Right ventricle myocardium superior (tissue), 1 donor: ENCODE measurements around the gene UBE2U. TPM values are rescaled to one million over a fixed set of nuclear protein-coding genes. Genes with fewer than 3 reads are reported as not detected.
A peak's percentile ranks its signal among the peaks of the same experiment; 100 is the strongest.

Source experiments
- ATAC-seq: fragments of 200-7000 bp; cut with Tn5 transposase; one replicate; pipeline ENCODE4 v1.9.1; 2020; ENCODE audit warnings: mild to moderate bottlenecking; ENCODE audit not compliant: poor library complexity
- DNase-seq: peaks from one replicate; pipeline ENCODE4 v3.0.0-alpha.2; 2020
- intact Hi-C: fragments of 100-400 bp; cut with DNase I; formaldehyde crosslinking; loops from one replicate; pipeline ENCODE4 v1.11.2; 2022
- long read RNA-seq: library from polyadenylated mRNA; unstranded; transcript quantifications from one replicate; pipeline ENCODE4 v2.0.0, GENCODE V29; 2021
- total RNA-seq: library from RNA; stranded (reverse); fragmentation: NEBNext Ultra II Directional; extraction: Animal tissue kit (Norgen Biotek cat#: 25700); gene quantifications from one replicate; pipeline ENCODE4 v1.2.1, GENCODE V29; 2021
- donor health status: DM: no; HTN: yes; CAD: no; lungs with severe emphysema.

The UBE2U gene, protein sequence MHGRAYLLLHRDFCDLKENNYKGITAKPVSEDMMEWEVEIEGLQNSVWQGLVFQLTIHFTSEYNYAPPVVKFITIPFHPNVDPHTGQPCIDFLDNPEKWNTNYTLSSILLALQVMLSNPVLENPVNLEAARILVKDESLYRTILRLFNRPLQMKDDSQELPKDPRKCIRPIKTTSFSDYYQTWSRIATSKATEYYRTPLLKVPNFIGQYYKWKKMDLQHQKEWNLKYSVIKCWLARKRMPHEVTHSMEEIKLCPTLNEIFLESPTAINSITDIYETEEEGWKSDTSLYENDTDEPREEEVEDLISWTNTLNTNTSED
- total RNA-seq, result 1.2 TPM
- long read RNA-seq, result 0 reads

DNA sequence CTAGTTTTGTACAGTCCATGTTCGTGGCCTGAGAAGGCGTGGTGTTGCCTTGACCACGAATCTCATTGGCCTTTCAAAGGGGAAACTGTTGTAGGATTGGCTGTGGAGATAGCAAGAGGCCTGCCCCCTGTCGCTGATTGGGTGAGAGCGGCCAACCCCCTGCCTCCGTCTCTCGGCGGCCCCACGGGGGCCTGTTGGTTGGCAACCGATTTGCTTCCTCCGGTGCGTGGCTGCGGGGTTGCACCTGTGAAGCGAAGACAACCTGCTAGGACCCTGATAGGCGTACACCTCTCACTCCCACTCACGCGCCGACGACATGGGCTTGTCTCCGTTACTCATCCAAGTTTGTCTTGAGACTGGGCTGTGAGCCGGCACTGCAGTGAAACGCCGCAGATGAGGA is at the start of gene UBE2U:
Gene UBE2U, plus strand, starts transcription at position 204 of the 400 bp plus-strand sequence. CDS start 428 bp downstream, outside the sequence.
- ATAC-seq (no peak), DNase-seq (no peak)
- intact Hi-C loops, result no loop called here

DNA sequence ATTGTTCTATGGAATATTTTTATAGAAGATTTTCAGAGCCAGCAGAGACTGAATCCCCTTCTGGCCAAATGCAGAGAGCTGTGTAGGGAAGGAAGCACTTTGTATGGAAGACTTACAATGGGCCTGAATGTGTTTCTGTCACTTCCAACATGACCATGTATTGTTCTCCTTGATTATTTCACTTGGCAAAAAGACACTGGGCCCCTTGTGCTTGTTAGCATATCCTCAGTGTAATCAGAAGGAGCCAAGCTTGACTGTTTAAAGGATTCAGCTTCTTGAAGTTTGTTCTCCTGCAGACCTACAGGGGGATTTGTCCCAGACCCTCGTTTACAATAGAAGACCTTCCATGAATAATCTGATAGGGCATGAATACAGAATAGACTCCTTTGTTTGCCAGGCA is 48.1 kb upstream of the UBE2U start:
- no peak for DNase-seq
- intact Hi-C loops, result no loop called here
- no peak for ATAC-seq

DNA sequence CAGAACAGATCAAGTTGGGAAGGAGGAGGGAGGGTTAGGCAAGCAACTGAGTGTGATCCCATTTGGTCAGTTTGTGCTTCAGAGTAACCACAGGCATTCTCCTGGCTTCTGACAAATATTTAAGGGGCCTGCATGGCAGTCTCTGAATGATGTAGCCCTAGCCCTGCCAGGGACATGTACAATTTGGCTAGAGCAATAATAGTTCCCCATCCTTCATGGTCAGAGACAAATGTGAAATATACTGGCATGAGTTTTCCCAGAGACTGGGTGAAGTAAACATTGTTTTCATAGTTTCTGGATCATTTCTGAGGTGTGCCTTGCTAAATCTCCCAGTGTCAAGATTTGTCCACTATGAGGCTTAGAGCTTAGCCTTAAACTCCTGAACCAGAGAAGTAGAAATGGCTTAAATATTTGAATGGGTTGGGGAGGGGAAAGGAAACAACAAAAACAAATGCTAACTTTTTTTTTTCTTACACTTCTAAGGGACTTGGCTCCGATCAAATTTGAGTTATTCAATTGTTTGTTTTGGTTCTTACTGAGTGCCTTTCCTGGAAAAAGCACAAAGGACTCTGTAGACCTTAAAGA is 42.0 kb upstream of the UBE2U start:
- no peak for ATAC-seq

DNA sequence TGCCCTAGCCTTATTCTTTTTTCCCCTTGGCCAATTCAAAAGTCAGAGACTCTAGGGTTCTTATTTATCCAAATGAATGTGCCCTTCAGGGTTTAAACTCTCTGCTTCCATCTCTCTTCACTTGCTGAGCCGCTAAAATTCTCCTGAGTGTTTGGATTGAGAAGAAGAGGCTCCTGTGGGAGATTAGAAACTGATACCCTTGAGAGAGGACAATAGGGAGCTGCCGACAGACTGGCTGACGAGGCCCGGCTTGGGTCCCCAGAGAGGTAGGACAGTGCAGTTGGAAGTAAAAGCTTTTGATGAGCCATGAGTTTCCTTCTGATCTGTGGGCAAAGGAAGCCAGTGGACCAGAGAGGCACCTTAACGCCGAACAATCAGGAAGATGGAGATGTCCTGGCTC is 41.3 kb upstream of the UBE2U start:
- intact Hi-C loops, result no loop called here
- ATAC-seq, result no peak
- DNase-seq, result no peak

More for the DNA sequence above, 42.0 kb upstream of the UBE2U start:
- no peak for DNase-seq
- intact Hi-C loops, result no loop called here

DNA sequence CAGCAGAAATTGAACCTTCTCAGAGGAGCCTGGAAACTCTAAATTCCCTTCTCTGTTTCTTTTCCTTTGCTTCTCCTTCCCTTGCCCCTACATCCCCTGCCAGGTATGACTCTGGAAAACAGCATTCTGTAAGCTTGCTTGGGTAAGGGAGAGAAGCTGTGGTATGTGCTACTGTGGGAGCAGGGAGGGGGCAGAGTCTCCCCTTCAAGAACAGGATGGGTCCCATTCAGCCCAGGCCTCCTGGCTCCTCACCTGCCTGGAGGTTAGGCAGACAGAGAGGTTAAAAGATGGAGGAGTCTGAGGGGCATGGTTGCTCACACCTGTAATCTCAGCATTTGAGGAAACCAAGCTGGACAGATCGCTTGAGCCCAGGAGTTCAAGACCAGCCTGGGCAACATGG is 40.6 kb upstream of the UBE2U start:
- DNase-seq (no peak), ATAC-seq (no peak)
- intact Hi-C loops, result no loop called here

DNA sequence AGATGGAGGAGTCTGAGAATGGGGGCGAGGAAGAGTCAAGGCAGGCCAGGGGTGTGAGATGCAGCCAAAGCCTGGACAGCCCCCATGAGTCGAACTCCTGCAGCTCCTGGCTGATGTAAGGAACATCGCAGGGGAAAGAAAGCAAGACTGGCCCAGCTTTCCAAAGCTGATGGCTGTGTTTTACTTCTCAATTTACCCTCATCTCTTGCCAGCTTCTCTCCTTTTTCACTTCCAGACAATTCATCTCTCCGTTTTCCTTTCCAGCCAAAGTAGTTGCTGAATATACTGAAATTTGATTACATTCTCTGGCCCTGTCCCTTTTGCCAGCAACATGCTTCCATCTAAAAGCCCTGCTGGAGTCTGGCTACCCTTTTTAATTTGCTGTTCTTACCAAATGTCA is 40.0 kb upstream of the UBE2U start:
- intact Hi-C loops, result no loop called here
- ATAC-seq, result peak; percentile 43

DNA sequence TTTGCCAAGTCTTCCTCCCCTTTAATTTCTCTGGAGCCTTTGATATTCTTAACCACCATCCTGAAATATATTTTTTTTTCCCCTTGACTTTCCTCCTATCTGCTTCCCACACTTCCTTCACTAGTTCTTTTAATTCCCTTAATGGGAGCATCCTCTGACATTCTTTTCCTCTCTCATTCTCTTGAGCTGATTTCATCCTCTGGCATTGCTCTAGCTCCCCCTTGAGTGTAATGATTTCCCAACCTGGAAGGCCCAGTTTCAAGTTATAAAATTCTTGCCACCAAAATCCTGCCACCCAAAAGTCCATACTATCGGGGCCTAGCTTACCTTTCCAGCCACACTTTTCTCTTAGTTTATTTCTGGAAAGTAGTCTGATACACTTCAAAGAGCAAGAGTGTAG is 39.5 kb upstream of the UBE2U start:
- DNase-seq (no peak), ATAC-seq (peak; percentile 72)
- intact Hi-C loops, result no loop called here

More for the DNA sequence above, 40.0 kb upstream of the UBE2U start:
- DNase-seq, result no peak

DNA sequence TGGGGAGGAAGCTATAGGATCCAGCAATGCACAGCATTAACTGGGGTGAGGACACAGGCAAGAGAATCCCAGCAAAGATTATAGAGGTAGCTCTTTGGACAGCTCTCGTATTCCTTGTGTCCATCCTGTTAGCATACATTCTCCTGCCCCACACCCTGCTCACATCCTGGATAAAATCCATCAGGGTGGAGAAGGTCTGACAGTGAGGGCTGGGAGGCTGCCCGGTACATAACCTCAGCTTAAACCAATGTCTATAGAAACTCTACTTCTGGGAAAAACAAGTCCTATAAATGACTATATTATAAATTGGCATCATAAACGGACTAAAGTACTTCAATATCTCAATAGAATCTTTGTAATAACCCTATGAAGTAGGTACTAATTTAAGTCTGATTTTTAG is 36.8 kb upstream of the UBE2U start:
- DNase-seq (no peak), ATAC-seq (no peak)
- intact Hi-C loops, result no loop called here

DNA sequence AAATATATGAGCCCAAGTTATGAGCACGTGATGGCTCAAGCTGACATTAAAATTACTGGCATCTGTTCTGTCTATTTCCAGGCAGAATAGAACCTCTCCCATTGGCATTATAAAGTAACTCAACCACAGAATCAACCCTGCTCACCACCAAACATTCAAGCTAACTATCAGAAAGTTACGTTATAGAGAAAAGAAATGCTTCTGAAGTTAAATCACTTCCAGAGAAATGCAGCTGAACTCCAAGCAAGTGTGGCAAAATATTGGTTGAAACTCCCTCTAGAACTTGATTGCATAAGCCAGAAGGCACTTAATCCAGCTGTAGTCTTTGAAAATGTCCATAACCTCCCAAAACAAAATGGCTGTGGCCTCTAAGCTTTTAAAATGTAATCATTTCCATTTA is 36.2 kb upstream of the UBE2U start:
- ATAC-seq, result no peak
- intact Hi-C loops, result no loop called here
- DNase-seq, result no peak

DNA sequence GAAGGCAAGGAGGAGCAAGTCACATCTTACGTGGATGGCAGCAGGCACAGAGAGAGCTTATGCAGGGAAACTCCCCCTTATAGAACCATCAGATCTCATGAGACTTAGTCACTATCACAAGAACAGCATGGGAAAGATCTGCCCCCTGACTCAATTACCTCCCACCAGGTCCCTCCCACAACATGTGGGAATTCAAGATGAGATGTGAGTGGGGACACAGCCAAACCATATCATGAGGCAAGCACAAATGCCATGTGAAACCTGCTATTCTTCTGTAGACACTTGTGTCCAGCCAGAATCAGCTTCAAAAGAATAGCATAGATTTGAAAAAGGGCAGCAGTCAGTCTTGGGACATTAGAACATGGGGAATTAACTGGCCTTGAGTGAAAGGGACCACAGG is 32.2 kb upstream of the UBE2U start:
- no peak for DNase-seq
- ATAC-seq, result no peak
- intact Hi-C loops, result no loop called here

DNA sequence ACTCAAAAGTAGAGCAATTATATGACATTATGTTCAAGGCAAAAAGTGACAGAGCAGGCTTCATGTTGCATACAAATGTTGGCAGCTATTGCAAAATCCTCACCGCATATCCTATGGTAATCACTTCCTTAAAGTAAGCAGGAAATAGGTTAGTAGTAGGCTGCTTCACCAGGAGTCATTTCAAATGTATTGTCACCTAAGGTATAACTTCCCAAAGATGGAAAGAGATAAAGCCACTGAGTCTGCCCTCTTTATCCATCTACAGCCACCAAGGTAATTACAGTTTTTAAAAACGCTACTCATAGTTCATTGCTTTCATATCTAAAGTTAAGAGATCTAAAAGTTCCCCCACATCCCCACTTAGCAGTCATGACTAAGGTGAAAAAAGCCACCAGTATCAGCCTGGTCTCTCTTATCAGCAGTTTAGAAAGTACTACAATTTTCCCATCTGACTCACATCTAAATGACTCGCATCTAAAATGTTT is 31.6 kb upstream of the UBE2U start:
- ATAC-seq (no peak), DNase-seq (no peak)
- intact Hi-C loops, result no loop called here

DNA sequence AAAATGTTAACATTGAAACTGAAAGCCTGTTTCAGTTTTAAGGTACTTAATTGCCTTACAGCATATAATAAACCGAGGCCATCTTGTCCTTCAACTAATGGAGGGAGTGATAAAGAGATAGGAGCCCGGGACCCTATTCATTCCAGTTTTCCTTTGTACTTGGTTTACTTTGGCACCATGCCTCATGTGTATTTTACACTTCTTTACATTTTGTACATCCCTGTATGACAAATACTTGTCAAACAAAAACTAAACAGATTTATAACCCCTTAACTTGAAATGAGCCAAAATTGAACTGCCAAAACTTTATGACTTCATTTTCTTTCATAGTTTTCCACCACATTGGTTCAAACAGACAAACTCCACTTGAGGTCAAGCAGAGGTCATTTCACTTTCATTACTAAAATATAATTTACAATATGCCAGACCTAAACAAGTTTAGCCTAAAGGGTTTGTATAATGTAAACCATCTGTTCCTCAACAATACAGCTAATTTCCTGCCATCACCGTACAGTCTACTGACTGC is 30.9 kb upstream of the UBE2U start:
- intact Hi-C loops, result no loop called here
- ATAC-seq (no peak), DNase-seq (no peak)

DNA sequence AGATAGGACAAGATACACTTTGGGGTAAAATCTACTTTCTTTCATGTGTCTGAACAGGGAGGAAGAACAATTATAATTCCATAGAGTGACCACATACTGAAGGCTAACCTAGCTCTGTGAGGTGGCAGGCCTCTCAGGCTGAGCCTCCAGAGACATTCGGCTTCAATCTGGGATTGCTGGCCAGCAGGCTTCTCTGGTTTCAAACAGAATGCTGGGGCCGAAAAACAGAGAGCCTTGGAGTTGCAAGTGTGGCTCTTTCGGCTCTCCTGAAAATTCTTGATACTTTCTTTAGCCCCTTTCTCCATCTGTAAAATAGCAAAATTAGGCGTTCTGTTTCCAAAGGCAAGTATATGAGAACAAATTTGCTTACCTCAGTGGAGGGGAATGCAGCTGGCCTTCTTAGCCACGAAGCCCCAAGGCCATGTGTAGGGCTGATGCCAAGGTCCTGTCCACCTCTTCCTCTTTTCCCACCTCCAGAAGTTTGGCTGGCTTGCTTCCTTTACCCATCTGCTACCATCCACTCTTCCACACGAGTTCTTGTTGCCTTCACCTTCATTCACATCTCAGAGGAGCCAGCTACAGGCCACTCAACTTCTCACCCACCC is 30.0 kb upstream of the UBE2U start:
- intact Hi-C loops, result no loop called here
- DNase-seq (no peak), ATAC-seq (no peak)

DNA sequence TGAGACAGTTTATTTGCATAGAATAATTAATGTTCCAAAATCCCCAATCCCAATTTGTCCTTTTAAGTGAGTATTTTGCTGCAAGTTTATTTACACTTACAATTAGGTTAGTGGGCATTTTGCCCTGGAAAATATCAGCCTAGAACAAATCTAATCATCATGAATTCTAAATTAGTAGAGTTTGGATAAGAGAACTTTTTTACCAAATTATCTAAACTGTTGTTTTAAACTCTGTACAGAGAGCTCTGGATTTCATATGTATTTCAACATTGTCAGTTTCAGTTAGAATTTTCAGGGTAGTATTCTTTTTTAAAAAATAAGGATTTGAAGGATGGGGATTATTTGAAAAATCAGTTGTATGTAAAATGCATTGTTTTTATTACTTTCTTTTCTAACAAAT is 27.8 kb upstream of the UBE2U start:
- intact Hi-C loops, result no loop called here
- no peak for ATAC-seq
- no peak for DNase-seq

DNA sequence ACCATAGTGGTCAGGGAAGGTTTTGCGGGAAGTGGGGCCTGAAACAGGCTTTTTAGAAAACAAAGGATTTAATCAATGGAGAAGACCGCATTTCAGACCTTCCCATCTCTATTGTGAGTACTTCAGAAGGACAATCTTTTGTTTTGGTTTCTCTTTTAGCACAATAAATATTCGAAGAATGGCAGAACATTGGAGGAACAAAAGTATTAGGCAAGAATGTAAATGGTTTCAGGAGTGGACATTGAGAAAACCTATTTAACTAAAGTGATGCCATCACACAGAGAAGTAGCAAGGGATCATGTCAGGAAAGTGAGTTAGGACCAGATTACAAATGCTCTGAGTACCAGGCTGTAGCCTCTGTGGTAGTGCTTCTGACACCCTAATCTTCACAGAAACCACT is 26.8 kb upstream of the UBE2U start:
- ATAC-seq (no peak), DNase-seq (no peak)
- intact Hi-C loops, result no loop called here

DNA sequence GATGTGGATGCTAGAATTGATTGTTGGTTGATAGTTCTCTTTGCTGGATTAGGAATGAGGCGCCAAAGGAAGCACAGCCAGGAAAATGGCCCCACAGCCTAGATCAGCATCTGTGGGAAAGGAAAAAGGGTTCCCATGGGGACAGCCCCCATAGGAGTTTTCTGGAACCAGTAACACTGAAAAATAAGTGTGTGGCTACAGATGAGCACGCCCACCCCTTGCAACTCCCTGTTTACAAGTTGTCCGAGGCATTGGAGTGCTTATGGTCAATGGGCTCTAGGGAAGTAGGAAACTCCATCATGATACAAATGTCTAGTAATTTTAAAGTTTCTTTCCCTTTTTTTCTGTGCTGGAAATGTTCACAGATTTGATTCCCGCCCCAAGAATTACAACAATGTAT is 23.8 kb upstream of the UBE2U start:
- ATAC-seq (no peak), DNase-seq (no peak)
- intact Hi-C loops, result no loop called here

DNA sequence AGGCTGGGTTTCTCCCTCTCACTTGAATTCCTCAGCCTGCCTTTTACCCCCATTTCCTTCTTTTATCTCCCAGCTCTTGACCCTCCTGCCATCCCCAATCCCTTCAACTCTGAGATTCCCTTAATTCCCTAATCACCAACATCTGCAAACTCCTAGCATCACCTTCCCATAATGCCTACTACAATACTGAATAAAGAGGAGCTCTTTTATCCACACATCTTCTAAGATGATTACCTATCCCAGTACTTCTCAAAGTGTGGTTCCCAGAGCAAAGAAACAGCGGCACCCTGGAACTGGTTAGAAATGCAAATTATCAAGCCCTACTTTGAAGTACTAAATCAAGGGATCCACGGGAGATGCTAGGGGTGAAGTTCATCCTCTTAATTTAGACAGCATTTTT is 21.2 kb upstream of the UBE2U start:
- ATAC-seq (no peak), DNase-seq (no peak)
- intact Hi-C loops, result no loop called here

DNA sequence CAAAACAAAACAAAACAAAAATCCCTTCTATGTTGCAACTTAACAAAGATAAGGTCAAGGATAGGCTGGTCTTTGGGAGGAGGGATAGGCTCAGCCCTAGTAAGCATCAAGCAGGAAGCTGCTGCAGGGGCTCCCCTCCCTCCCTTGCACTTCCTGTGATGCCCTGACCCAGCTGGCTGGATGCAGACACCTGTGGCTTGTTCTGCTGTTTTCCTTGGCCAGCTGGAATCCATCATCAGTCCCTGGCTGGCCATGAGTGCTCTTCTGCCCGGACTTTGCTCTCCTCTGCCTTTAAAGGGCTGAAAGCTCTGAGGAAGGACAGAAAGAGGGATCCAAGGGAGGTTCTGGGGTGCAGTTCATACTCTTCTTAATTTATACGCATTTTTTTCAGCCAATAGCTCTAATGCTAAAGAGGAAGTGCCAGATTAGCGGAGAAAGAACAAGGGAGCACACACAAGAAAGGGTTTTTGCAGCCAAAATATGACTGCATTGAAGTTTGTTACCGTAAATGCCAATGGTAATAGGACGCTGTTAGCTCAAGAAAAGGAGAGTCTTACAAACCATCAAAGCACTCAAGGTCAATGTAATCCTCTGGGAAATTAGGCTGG is 19.9 kb upstream of the UBE2U start:
- intact Hi-C loops, result no loop called here
- ATAC-seq (no peak), DNase-seq (no peak)

DNA sequence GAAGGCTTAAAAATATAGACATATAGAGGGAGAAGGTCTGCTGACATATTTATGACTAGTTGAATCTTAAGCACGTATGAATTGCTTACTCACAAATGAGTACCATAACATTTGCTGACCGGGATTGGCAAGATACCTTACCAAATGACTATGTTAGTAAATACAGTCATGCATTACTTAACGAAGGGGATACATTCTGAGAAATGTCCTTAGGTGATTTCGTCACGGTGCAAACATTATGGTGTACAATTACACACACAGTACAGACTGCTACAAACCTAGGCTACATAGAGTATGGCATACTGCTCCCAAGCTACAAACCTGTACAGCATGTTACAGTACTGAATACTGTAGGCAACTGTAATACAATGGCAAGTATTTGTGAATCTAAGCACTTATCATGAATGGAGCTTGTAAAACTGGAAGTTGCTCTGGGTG is 19.4 kb upstream of the UBE2U start:
- no peak for DNase-seq
- intact Hi-C loops, result no loop called here
- ATAC-seq, result no peak
